NOMO-1 treated with DMSO at 0.1 percent for 48 hours (cell line): ENCODE results near the gene FGF9.

ENCODE experiments used
- DNase-seq: peaks from one replicate; lab custom pipeline; 2025; ENCODE audit not compliant: unreplicated experiment; lab: John Stamatoyannopoulos, UW

Gene FGF9

DNA sequence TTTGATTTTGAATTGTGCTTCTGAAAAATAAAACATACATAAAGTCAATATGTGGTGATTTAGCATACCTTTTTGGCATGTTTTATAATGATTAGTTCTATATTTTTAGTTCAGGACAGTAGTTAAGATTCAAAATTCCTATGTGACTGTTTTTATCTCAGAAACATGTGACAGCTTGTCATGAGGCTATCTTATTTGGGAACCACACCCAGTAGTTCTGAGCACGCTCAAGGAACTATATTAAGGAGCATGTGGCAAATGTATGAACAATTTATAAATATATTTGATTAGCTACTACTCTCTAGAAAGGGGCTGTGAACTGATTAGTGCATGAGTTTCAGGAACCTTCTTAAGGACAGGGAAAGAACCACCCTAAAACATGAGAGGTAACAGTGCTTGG lies 38.8 kb downstream of the FGF9 start:
- DNase-seq = no peak

DNA sequence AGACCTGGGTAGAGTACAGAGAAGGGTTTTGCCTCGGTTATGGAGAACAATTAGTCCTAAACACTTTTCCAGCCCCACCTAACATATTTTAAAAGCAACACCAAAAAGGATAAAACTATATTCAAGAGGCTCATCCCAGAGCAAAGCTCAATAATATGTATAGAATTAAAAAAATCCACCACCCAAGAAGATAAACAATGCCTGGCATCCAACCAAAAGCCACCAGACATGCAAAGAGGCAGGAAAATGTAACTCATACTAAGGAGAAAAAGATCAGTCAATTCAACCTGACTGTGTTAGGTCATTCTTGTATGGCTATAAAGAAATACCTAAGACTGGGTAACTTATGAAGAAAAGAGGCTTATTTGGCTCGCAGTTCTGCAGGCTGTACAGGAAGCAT lies 39.3 kb downstream of the FGF9 start:
- DNase-seq = no peak

DNA sequence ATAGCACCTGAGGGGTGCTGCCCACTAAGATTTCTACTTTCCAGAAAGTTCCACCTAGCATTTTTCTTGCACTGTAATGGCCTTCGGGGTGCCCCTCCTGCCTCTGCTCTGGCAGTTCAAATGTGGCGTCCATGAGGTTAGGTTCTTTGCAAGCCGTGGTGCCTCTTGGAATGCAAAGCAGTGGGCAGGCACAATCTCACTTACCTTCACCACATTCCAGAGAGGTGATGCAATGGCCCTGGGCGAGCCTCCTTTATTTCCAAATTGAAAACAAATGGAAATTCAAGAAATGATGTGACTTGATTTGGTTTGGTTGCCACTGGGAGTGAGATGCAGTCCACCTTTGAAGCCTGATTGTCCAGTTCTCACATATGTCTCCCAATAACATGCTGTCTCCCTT lies 46.9 kb downstream of the FGF9 start:
- no peak for DNase-seq

DNA sequence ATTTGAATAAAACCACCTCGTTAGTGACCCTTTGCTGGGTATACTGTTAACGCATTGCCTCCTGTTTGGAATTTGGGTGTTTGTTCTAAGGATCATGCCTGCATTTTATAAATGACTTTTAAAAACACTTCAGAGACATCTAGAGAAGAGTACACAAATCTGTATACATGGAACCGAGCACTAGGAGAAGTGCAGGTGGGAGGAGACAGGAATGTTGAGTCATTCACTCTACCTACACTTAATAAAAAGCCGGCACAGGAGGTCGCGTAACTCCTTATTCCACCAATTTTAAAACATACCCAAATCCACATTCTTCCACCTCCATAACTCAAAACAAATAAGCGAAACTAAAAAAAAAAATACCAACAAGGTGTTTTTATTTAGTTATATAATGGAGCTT lies 48.6 kb downstream of the FGF9 start:
- no peak for DNase-seq

DNA sequence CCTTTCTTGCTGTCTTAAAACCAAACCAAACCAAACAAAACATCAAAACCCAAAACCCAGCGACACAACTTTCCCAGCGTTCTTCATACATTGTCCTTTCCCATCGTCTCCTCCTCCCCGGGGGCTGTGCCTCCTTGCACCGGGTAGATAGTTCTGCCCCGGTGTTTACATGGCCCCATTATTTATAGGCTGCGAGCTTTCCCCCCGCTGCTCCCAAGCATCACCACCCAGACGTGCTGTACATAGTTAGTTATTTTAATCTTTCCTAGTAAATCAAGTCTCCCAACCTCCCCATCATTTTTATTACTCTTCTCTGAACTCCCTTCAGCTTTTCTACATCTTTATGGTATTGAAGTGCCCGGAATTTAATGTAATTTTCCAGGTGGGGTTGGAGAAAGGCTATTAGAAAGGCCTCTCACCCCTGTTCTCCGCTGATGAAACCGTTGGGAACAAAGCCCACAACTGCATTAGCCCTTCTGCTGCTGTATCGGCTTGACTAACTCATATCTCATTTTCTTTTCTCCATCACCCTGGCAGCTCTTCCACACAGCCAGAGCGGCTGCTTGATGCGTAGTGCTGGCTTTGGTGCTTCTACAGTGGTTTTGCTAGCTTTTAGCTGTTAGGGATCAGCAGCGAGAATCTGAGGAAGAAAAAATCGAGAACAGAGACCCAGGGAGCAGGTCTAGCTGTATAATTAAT lies 53.1 kb downstream of the FGF9 start:
- no peak for DNase-seq

DNA sequence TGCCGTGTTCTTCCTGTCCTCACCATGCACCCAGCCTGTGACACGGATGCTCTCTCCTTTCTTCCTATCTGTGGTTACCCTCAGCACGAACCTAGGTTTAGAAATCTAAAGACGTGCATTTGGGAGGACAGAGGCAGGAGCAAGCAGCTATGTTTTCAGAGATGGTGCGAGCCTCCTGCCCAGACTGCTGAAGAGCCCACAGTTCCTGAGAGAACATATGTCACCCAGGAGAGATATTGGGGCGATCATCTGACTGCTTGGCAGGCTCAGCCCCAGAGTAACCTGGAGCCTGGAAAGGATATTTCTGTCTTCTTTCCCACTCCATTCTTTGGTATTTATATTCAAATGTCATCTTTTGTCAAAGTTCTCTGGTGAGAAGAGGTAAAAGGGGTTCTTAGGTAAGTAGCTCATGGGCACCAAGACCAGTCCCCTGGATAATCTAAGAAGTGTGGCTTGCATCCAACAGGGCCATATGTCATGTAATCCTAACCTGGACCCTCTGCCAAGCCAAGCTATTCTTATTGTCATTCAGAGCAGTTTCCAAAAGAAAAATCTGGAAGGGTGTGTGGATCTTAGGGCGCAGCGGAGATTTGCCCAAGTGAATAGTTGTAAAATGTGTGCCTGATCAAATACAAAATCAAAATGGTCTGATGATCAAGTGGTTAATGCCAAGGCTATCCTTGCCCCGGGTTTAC lies 59.5 kb downstream of the FGF9 start:
- no peak for DNase-seq

DNA sequence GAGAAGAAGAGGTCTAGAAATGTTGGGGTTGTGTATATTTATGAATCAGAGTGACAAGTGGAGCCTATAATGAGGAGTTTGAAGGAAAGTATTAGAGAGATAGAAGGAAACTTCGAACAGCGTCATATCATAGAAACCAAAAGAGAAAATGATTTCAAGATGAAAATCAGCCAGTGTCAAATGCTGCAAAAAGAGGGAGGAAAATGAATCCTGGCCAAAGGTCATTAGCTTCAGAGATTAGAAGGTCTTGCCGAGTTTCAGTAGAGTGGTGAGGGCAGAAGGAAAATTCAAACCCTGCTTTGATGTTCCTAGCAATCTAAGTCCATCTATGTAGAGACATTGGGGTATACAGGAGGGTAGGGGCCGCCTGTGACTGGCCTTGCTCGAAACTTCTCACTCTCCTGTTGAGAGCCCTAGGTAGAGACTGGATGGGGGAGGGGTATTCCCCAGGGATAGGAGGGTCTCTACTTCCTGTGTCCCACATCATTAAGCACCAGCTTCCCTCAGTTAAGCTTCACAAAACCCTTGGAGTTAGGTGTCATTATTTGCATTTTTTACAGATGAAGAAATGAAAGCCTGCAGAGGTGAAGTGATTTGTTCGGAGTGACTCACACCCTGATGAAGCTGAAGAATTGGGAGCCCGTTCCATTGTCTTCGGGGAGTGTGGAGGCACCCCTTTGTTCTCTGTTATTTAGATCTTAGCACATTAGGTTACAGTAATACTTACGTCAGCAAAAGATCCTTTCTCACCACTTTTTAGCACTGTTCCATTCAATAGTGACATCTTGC lies 62.8 kb downstream of the FGF9 start:
- no peak for DNase-seq

DNA sequence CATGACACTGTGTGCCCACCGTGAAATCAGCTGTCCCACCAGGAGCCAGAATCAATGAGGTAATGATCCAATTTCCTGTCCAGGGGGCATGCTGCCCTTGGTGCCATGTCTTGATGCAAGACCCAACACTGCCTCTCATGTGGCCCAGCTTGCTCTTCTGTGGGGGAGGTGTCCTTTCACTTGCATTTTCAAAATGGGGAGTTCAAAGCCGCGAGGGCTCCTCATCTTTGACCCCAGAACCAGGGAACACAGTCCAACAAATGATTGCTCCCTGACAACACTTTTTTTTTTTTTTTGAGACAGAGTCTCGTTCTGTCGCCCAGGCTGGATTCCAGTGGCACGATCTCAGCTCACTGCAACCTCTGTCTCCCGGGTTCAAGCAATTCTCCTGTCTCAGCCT lies 64.1 kb downstream of the FGF9 start:
- DNase-seq = no peak

DNA sequence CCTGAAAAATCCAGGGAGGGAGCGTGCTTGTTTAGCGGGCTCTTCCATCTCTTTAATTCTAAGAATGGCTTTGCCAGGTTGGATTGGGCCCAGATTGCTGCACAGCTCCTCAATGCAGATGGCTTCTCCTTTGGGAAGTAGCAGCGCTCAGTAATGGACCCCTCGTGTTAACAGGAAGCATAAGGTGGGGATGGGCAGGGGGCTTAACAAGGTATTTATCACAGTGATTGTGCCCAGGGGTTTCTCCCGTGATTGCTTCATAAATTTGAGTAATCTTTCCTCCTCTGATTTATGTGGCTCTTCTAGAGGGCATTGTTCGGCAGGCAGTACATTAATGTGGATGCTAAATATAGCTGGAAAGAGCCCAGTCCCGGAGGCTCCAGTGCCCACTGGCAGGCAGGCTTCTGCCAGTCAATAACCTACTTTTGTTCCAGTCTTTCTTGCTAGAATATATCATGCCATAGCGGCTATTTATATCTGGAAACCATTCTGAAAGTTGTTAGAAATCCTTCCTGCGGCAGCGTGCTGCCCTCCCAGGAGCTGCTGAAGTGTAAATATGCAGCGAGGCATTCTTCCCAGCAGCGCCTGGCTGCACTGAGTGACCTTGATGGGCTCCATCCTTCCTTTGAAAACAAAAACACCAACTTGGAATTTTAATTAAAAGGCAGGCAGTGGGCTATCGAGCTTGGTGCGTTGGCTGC lies 65.0 kb downstream of the FGF9 start:
- no peak for DNase-seq

DNA sequence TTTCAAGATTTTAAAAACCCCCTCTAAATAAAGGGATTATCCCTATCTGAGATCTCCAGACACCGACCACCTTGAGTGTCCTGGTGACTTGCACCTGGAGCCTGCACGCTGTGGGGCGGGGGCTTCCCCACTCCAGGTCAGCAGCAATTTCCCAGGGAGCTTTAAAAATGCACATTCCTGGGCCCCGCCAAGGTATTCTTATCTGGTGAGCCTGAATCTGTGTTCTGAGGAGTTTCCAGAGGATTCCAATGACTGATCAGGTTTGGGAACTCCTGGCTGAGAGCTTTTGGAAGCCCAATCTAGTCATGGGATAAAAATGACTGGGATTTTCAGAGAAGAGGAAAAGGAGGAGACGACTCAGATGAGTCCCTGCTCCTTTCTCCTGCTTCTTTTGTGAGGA lies 66.1 kb downstream of the FGF9 start:
- no peak for DNase-seq

DNA sequence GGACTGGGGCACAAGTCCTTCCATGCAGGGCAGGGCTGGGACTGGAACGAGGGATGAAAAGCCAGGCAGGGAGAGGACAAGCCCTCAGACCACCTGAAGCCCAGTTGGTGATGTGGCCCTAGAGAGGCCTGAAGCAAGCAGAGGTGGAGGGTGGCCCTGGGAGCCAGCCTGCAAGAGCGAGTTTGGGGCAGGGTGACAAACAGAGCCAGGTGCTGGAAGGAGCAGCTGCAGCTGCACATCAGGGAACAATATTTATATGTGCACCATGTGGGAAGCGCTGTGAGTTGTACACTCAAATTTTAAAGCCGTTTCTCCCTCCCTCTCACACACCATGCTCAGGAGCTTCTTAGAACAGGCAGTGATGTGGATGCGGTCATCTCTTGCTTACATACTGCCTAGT lies 67.8 kb downstream of the FGF9 start:
- DNase-seq = no peak

DNA sequence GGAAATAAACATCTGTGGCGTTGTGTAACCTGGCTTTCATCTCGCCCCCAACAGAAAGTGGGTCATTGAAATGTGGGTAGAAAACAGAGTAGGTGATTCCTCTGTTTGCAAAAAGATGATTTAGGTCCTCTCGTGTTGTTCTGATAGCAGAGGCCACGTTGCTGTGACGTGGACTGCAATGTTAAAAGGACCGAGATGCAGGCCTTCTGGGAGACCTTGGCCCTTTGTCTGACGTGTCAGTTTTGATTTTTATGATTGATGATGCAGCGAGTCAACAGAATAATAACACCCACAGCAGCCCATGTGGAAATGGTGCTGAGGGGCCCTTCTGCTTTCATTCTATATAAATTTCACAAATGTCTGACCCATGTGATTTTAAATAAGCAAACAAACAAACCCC lies 68.9 kb downstream of the FGF9 start:
- DNase-seq = no peak

DNA sequence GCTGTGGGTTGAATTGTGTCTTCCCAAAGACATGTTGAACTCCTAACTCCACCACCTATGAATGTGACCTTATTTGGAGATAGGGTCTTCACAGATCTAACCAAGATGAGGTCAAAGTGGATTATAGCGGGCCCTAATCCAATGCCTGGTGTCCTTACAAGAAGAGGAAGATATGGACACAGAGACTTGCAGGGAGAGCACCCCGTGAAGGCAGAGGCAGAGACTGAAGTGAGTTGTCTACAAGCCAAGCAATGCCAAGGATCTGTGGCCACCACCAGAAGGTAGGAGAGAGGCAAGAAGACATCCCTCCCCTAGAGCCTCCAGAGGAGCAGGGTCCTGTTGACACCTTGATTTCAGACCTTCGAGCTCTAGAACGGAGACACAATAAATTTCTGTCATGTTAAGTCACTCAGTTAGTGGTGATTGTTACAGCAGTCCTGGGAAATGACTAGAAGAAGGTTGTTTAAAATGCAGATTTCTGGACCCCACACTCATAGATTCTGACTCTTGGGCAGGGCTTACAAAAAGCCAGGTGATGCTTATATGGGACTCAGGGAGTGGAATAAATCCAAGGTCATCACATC lies 70.6 kb downstream of the FGF9 start:
- no peak for DNase-seq

DNA sequence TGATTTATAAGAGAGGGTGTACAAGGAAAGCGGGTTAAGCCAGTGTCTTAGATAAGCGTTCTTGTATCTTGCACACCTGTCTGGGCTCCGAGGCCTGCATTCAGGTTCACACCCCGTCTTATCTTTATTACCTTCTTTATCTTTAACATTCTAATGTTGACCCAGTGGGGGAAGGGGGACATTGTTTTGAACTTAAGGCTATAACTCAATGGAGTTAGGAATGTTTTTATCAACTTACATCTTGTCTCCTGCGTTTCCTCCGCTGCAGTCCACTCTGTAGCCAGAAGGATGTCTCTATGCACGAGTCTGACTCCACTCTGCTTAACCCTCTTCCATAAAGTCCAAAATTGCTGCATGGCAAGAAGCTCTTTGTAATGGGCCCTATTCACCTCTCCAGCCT lies 71.2 kb downstream of the FGF9 start:
- no peak for DNase-seq

DNA sequence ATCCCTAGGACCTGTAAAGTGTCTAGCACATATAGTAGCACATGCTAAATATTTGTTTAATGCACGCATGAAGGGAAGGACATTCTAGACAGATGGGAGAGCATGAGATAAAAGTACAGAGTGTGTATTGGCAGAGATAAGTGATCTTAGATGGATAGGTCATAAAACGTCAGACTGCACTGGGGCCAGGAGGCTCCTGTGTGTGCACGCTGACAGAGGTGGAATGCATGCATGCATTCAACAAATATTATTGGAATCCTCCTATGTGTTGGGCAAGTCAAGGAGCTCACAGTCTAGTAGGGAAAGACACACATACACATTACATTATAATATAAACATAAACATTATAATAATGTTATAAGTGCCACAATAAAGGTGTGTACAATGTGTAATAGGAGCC lies 73.3 kb downstream of the FGF9 start:
- no peak for DNase-seq

DNA sequence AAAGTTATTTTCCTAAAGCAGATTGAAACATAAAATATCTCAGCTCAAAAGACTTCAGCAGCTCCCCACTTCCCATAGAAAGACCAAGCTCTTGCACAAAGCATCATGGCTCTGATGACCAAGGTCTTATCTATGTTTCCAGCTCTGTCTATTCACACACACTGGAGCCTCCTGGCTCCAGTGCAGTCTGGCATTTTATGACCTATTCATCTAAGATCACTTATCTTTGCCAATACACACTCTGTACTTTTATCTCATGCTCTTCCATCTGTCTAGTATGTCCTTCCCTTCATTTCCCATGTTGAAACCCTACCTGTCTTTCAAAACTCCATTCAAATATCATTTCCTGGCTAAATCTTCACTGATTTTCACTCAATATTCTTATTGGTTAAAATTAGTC lies 74.4 kb downstream of the FGF9 start:
- no peak for DNase-seq

DNA sequence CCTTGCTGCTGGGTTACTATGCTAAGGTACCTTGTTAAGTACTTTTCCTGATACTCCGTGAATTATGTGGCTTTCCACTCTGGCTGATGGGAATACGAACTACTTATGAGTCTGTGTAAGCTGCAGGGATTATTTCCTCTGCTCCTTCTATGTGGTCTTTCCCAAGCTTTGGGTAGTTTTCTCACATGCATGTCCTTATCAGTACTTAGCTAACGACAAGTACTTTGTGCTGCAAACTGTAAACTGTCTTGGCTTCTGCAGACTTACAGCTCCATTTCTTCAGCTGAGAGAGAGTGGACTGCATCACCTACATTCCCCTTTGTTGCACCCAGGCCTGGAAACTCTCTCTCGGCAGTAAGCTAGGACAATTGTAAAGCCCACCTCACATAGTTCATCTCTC lies 76.6 kb downstream of the FGF9 start:
- no peak for DNase-seq

DNA sequence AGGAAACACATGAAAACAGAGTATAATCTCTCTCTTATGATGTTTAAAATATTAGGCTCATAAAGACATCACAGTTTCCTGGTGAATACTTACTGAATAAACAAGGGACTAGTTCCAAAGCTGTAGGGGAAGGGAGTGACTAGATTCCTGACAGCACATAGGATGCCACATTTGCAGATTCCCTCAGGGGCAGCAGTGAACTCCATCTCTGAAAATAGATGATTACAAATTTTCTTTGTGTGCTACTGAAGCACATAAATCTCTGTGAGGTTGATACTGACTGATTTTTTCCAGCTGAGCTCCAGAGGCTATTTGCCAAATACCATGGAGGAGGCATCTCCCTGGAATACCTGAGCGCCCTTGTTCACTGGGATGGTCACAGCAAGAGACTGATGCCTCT lies 77.3 kb downstream of the FGF9 start:
- DNase-seq = no peak

DNA sequence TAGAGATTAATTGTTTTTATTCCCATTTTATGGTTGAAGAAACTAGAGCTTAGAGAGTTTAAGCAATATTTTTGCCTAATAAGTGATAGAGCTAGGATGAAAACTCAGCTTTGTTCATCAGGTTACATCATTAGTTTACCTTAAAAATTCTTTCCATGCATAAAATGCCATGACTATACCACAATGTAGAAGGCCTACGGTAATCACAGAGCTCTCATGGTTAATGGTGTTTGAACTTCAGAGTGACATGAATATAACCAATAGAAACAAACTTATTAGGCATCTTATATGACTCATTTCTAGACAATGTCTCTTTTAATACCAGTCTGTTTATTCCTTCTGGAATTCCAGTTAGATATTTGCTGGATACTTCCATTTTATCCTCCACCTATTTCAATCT lies 78.5 kb downstream of the FGF9 start:
- no peak for DNase-seq

DNA sequence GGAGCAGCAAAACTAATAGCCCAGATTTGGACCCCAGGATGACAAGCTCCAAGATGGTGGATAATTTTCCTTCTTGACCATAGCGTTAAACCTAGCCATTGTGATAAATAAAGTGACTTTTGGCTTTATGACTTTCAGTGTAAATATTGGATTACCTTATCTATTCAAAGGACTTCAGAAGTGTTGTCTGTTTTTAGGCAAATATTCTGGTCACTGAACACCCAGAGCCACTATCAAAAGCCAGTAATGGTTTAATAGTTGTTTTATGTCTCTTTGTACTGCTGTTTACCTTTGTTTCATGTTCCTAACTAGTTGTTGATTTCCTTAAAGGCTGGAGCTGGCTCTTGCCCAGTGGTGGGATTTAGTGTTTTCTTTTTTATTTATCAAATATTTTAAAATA lies 81.6 kb downstream of the FGF9 start:
- DNase-seq = no peak

DNA sequence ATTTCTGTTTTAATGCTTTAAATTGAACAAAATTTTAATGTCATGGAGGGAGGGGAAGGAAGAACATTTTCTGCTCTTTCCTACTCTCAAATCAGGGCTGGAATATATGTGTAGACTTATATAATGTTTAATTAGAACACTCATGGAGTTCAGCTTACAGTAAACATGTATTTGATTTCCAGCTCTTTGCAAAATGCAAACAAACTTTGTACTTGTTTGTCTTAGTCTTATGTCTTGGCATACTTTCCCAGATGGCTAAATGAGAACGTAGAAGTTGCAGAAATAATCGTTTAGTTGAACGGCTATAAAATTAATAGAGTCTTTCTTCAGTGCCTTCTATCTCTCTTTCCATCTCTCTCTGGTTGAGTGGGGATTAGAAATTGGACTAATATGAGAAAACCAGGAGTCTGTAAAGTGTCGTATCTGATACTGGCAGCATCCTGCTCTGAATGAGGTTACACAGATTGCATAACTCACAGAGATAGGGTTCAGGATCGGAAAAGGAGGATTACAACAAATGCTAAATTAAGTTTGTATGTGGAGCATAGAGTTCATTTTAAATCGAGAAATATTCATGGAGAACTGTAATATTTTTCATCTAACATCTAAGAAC lies 82.3 kb downstream of the FGF9 start:
- DNase-seq = no peak
